GM23338 (cell line): Measurements from ENCODE around the gene ENTHD1. TPM values are rescaled to one million over a fixed set of nuclear protein-coding genes. Genes with fewer than 3 reads are reported as not detected.

Experiments
- CREB1 ChIP-seq: fragments of 250-450 bp; sonication (Bioruptor Pico); IDR thresholded peaks from 2 replicates; pipeline ENCODE4 v1.5.0; 2020; ENCODE audit warnings: low read depth, mild to moderate bottlenecking, moderate library complexity
- CTCF ChIP-seq, 2 experiments: fragments of 200-600 bp in 1 of 2; sonication (generic) in 1 of 2; conservative IDR thresholded peaks; 2 replicates each; pipeline versions ENCODE4 v1.5.1 to v1.6.1; 2016 to 2017; ENCODE audit warnings: antibody characterized with exemption in 2 of 2, low read depth in 2 of 2, mild to moderate bottlenecking in 2 of 2, moderate library complexity in 1 of 2
- ETS1 ChIP-seq: IDR thresholded peaks from 2 replicates; pipeline ENCODE4 v1.6.1; 2016; ENCODE audit warnings: antibody characterized with exemption
- EZH2 ChIP-seq: fragments of 200-600 bp; sonication (generic); IDR thresholded peaks from one replicate; pipeline ENCODE4 v1.8.0; 2017; ENCODE audit warnings: antibody characterized with exemption, mild to moderate bottlenecking, low read depth; ENCODE audit not compliant: unreplicated experiment
- JUNB ChIP-seq: IDR thresholded peaks from one replicate; pipeline ENCODE4 v1.6.1; 2016; ENCODE audit warnings: antibody characterized with exemption; ENCODE audit not compliant: unreplicated experiment
- NANOG ChIP-seq: IDR thresholded peaks from 2 replicates; pipeline ENCODE4 v1.6.1; 2016; ENCODE audit warnings: antibody characterized with exemption, borderline replicate concordance
- ZNF331 ChIP-seq: fragments of 250-450 bp; sonication (Bioruptor Pico); IDR thresholded peaks from 2 replicates; pipeline ENCODE4 v1.5.0; 2020; ENCODE audit warnings: low read depth, mild to moderate bottlenecking, moderate library complexity
- ZNF462 ChIP-seq: fragments of 250-450 bp; sonication (Bioruptor Pico); IDR thresholded peaks from 2 replicates; pipeline ENCODE4 v1.5.0; 2020; ENCODE audit warnings: mild to moderate bottlenecking, moderate library complexity
- polyA plus RNA-seq: library from polyadenylated mRNA; unstranded; fragments of >200 nt; fragmentation: Nextera tagmentation; extraction: Ambion mirVana; gene quantifications from 2 replicates; pipeline ENCODE4 v1.2.1, GENCODE V29; 2016
- total RNA-seq: library from RNA; depleted of rRNA; stranded (reverse); fragments of >200 nt; shearing (Covaris generic); gene quantifications from 2 replicates; pipeline ENCODE4 v1.2.3, GENCODE V29; 2014

ENTHD1 gene
- total and polyA plus RNA-seq, 2 experiments from 2014 or later: not detected

GRCh38 chr22:39733191-39733590 lies 160.4 kb downstream of the ENTHD1 start (continued):
- TF ChIP-seq ZNF462: no peak
- TF ChIP-seq ZNF331 (CRISPR knock-in tag): no peak
- no peak for TF ChIP-seq CTCF (conservative IDR thresholded peaks at IDR 0.05; ENCODE audit: low read depth in 2 of 2)
- no peak for TF ChIP-seq CREB1 (CRISPR knock-in tag)
- TF ChIP-seq EZH2: no peak
- TF ChIP-seq JUNB: no peak
- TF ChIP-seq NANOG: no peak
- no peak for TF ChIP-seq ETS1
